Non-pigmented ciliary epithelial cell (primary cell): ENCODE results near the gene RIPOR3.
"Not testable (repeated sequence)": the region's sequence is repeated elsewhere in the genome, so short reads cannot be mapped to it uniquely, and the experiment has no call there.

Experiments used
- DNase-seq: peaks from one replicate; pipeline ENCODE4 v3.0.0-alpha.2; 2010; ENCODE audit warnings: low read depth

RIPOR3 gene

GRCh38 chr20:50607436-50607835, 83.9 kb downstream of the RIPOR3 start:
- DNase-seq, result no peak

DNA sequence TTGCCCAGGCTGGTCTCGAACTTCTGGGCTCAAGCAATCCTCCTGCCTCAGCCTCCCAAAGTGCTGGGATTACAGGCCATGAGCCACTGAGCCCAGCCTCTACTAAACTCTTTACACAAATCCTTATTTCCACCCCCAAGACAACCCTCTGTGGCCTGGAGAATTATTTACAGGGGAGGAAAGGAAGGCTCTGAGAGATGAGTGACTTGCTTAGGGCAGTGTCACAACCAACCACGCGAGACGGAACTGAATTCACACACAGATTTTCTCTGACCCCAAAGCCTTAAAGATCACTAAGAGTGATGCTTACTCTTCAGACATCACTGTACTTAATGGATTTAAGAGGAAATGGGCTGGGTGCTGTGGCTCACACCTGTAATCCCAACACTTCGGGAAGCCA, 86.2 kb downstream of the RIPOR3 start:
- DNase-seq, result no peak

DNA sequence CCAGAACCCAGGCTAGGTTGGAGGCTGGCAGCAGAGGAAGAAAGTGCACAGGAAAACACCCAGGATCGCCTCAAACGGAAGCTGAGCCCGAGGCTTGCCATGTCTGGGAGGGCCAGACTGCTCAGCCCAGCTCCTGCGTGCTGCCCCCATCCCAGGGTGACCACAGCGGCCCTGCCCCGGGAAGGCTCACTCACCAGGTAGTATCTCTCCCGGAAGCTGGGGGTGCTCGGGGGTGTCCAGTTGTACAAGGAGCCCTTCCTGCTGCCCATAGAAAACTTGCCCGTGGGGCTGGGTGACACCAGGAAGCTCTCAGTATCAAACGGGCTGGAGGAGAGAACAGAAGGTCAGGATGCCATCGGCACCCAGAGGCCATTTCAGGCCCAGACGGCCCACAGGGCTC, 86.9 kb downstream of the RIPOR3 start:
- DNase-seq, result no peak

- no peak for DNase-seq
Measured at GRCh38 chr20:50602432-50603088, 88.8 kb downstream of the RIPOR3 start.

DNA sequence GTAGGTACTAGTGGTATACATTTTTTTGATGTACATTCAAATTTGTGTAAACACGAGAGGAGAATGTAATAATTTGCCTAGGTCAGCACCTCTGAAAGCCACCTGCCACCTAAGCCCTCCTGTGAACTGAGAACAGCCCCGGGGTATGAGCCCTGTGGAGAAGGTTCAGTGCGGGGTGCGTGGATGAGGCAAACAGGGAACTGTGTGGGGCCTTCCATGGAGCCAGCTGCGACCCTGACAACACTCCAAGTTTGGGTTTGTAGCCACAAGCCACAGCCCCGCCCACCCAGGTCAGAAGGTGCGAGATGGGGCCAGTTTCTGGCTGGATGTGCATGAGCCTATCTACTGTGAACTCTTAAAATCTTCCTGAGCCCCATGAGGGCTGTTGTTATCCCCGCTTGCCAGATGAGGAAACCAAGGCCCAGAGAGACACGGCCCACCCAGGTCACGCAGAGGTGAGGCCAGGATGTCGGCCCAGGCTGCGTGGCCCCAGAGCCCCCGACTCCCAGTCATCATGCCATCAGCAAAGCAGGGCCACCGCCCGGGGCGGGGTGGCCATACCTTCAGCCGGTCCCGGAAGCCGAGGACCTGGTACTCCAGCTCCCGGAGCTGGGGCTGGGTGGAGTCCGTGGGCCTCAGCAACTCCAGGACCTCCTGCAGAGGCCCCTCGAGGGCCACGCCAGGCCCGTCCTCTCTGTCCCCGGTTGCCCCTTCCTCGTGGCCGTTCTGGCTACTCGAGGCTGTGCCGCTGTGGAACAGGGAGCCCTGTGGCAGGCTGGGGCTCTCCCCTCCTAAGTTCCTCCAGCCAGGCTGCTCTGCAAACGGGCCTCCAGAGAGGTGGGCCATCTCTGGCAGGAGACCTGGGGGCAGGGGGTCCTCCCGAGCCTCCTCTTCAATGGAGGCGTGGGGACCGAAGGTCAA, 89.6 kb downstream of the RIPOR3 start:
- no peak for DNase-seq

GRCh38 chr20:50600281-50600895, 91.0 kb downstream of the RIPOR3 start:
- DNase-seq, result no peak

DNA sequence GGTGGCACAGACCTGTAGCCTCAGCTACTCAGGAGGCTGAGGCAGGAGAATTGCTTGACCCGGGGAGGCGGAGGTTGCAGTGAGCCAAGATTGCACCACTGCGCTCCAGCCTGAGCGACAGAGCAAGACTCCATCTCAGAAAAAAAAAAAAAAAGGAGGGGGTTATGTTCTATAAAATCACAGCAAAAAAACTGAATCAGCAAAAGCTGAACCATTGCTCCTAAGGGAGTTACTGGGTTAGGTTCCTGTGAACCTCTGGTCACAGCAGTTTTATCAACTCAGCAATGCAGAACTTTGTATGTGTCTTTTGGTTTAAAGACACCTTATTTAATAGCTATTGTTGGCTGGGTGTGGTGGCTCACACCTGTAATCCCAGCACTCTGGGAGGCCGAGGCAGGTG, 92.6 kb downstream of the RIPOR3 start:
- not testable (repeated sequence) for DNase-seq

- no peak for DNase-seq
Measured at GRCh38 chr20:50598074-50598473, 93.3 kb downstream of the RIPOR3 start.

- DNase-seq, result no peak
Measured at GRCh38 chr20:50597406-50597969, 93.9 kb downstream of the RIPOR3 start.

DNA sequence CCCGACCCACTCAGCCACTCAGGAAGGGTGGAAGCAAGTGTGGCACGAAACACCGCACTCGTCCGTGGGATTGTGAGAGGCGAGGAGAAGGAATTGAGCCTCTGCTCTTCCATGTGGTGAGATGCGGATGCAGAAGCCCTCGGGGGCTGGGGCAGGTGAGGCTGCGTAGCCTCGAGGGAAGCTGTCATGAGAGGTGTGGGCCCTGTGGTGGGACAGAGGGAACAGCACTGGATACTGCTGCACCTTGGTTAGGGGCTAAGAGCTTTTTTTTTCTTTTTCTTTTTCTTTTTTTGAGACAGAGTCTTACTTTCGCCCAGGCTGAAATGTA, 94.7 kb downstream of the RIPOR3 start:
- no peak for DNase-seq

DNA sequence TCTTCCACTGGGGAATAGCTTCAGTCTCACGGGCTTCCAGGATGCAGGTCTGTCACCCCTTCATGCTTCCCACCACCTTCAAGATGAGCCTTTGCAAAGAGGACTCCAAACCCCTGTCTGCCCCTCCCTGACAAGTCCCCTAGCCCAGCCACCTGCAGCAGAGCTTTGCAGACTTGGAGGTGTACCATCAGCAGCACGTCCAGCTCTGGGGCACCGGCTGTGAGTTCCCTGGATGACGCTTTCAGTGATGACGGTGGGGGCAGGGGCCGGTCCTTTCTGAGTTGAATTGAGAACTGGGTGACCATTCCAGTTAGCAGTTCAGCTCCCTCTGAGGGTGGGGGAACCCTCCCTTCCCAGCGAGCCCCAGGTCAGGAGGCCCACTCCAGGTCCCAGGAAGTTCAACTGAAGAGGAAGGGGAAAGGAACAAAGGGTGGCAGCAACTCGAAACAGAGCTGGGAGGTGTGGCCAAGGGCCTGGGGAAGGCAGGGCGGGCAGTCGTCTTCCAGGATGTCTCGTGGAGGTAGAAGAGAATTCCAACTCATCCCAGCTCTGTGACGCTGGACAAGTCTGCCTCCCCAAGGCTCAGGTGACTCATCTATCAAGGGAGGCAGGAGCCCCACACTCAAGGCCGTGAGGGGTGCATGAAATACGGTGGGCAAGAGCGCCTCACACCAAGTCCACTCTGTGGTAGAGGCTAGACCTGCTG, 95.2 kb downstream of the RIPOR3 start:
- no peak for DNase-seq

GRCh38 chr20:50595433-50595895, 95.9 kb downstream of the RIPOR3 start:
- DNase-seq, result no peak

DNA sequence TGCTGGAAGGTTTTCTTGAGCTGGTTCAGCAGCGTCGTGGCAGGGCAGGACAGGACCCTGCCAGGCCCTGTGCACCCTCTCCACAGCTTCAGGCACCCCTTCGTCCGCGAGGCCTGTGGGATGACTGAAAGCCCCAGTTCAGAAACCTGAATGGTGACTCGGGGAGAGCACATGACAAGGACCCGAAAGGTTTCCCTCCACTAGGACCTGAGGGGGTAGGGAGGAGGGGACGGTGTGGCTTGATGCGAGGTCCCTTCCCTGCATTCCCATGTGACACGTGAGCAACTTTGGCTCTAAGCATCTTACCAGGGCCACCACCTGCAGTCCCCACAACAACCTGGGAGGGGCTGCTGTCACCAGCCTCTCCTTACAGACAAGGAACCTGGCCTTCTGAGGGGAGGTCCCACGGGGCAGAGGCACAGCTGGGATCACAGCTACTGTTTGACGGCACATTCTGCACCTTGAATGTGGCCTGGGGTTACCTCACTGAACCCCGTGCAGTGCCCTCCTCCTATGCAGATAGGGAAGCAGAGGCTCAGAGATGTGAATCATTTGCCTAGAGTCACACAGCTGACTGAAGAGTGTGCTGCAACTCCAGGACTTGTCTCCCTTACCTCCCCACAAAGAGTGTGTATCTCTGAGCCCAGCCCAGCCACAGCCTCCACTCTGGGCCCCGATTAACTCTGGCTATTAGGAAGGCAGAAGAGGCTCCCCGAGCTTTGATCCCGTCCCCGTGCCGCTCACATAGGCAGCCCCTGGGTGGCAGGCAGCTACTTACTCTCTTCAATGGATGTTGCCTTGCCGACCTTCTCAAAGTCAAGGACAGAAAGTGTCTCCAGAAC, 96.5 kb downstream of the RIPOR3 start:
- no peak for DNase-seq

DNA sequence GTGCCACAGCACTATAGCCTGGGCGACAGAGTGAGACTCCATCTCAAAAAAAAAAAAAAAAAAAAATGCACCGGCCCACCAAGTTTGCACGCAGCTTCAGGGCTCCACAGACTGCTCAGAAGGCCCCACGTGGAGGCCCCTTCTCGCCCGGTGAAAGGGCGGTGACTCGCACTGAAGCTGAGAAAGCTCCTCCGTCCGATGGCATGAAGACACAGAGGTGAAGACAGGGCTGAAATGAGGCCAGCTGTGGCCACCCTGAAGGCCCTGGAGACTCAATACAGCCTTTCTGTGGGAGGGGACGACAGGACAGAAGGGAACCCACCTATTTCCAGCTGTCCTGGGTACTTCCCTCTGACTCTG, 97.1 kb downstream of the RIPOR3 start:
- DNase-seq, result no peak

GRCh38 chr20:50593005-50593335, 98.4 kb downstream of the RIPOR3 start:
- DNase-seq, result no peak

GRCh38 chr20:50592282-50593004, 98.9 kb downstream of the RIPOR3 start:
- no peak for DNase-seq

- no peak for DNase-seq
Measured at GRCh38 chr20:50591233-50591852, 100.0 kb downstream of the RIPOR3 start.

- DNase-seq, result no peak
Measured at GRCh38 chr20:50590348-50590664, 101.0 kb downstream of the RIPOR3 start.

- DNase-seq, result no peak
Measured at GRCh38 chr20:50589548-50590347, 101.6 kb downstream of the RIPOR3 start.
